GM23338 (cell line): Measurements from ENCODE around the gene RPL29. TPM values are rescaled to one million over a fixed set of nuclear protein-coding genes. Genes with fewer than 3 reads are reported as not detected.

Source experiments
- ATAC-seq: fragments of 200-7000 bp; cut with Tn5 transposase; 3 replicates; pipeline ENCODE4 v1.9.1; 2020
- DNase-seq: peaks from one replicate; pipeline ENCODE4 v3.0.0-alpha.2; 2015; ENCODE audit warnings: low spot score
- H2AFZ ChIP-seq: fragments of 200-600 bp; sonication (generic); 2 replicates; pipeline ENCODE4 v1.8.0; 2016; ENCODE audit warnings: antibody characterized with exemption, mild to moderate bottlenecking, moderate library complexity
- H3F3A ChIP-seq: fragments of 200-600 bp; sonication (generic); replicated peaks from 2 replicates; pipeline ENCODE4 v1.8.0; 2017; ENCODE audit warnings: antibody characterized with exemption, mixed run types, low read depth
- H3K27ac ChIP-seq: fragments of 200-600 bp; sonication (generic); 2 replicates; pipeline ENCODE4 v1.6.1; 2016; ENCODE audit warnings: low read depth
- H3K27me3 ChIP-seq: fragments of 200-600 bp; sonication (generic); 2 replicates; pipeline ENCODE4 v1.8.0; 2016; ENCODE audit warnings: mild to moderate bottlenecking, mixed run types, moderate library complexity; ENCODE audit not compliant: insufficient read depth
- H3K36me3 ChIP-seq: fragments of 200-600 bp; sonication (generic); 2 replicates; pipeline ENCODE4 v1.8.0; 2016; ENCODE audit warnings: mild to moderate bottlenecking; ENCODE audit not compliant: insufficient read depth
- H3K4me1 ChIP-seq: fragments of 200-600 bp; sonication (generic); 2 replicates; pipeline ENCODE4 v1.8.0; 2016; ENCODE audit warnings: mild to moderate bottlenecking, moderate library complexity; ENCODE audit not compliant: insufficient read depth
- H3K4me2 ChIP-seq: fragments of 200-600 bp; sonication (generic); 2 replicates; pipeline ENCODE4 v1.7.1; 2017; ENCODE audit warnings: mixed run types
- H3K4me3 ChIP-seq: fragments of 200-600 bp; sonication (generic); 2 replicates; pipeline ENCODE4 v1.6.1; 2016; ENCODE audit warnings: mixed run types
- H3K79me2 ChIP-seq: fragments of 200-600 bp; sonication (generic); replicated peaks from 2 replicates; pipeline ENCODE4 v1.8.0; 2017; ENCODE audit warnings: mild to moderate bottlenecking; ENCODE audit not compliant: insufficient read depth
- H3K9me2 ChIP-seq: fragments of 200-600 bp; sonication (generic); 2 replicates; pipeline ENCODE4 v1.8.0; 2017; ENCODE audit not compliant: insufficient read depth
- H4K20me1 ChIP-seq: fragments of 200-600 bp; sonication (generic); replicated peaks from 2 replicates; pipeline ENCODE4 v1.8.0; 2017; ENCODE audit warnings: mild to moderate bottlenecking; ENCODE audit not compliant: insufficient read depth
- H3K27ac Mint-ChIP-seq: 2 replicates; pipeline ENCODE4 v1.8.0; 2020; ENCODE audit warnings: inconsistent platforms, mild to moderate bottlenecking, moderate library complexity, mixed read lengths
- H3K27me3 Mint-ChIP-seq: 3 replicates; pipeline ENCODE4 v1.8.0; 2022; ENCODE audit warnings: low read depth, mild to moderate bottlenecking, moderate library complexity, mixed read lengths, inconsistent platforms; ENCODE audit not compliant: insufficient read depth, poor library complexity
- H3K36me3 Mint-ChIP-seq: 3 replicates; pipeline ENCODE4 v1.8.0; 2021; ENCODE audit warnings: low read depth, mild to moderate bottlenecking, inconsistent platforms, moderate library complexity, mixed read lengths
- H3K4me1 Mint-ChIP-seq: 3 replicates; pipeline ENCODE4 v1.8.0; 2020; ENCODE audit warnings: mild to moderate bottlenecking, inconsistent platforms, mixed read lengths
- H3K4me3 Mint-ChIP-seq: 3 replicates; pipeline ENCODE4 v1.8.0; 2021; ENCODE audit warnings: moderate library complexity, mild to moderate bottlenecking, inconsistent platforms, mixed read lengths
- H3K9me3 Mint-ChIP-seq: 3 replicates; pipeline ENCODE4 v1.8.0; 2020; ENCODE audit warnings: moderate library complexity, mild to moderate bottlenecking, inconsistent platforms, mixed read lengths
- CREB1 ChIP-seq: fragments of 250-450 bp; sonication (Bioruptor Pico); IDR thresholded peaks from 2 replicates; pipeline ENCODE4 v1.5.0; 2020; ENCODE audit warnings: low read depth, mild to moderate bottlenecking, moderate library complexity
- EZH2 ChIP-seq: fragments of 200-600 bp; sonication (generic); IDR thresholded peaks from one replicate; pipeline ENCODE4 v1.8.0; 2017; ENCODE audit warnings: antibody characterized with exemption, mild to moderate bottlenecking, low read depth; ENCODE audit not compliant: unreplicated experiment
- EZH2phosphoT487 ChIP-seq: fragments of 200-600 bp; sonication (generic); IDR thresholded peaks from one replicate; pipeline ENCODE4 v1.8.1; 2018; ENCODE audit warnings: antibody characterized with exemption; ENCODE audit not compliant: unreplicated experiment
- JUNB ChIP-seq: IDR thresholded peaks from one replicate; pipeline ENCODE4 v1.6.1; 2016; ENCODE audit warnings: antibody characterized with exemption; ENCODE audit not compliant: unreplicated experiment
- NANOG ChIP-seq: IDR thresholded peaks from 2 replicates; pipeline ENCODE4 v1.6.1; 2016; ENCODE audit warnings: antibody characterized with exemption, borderline replicate concordance
- POLR2AphosphoS5 ChIP-seq: IDR thresholded peaks from 2 replicates; pipeline ENCODE4 v1.6.1; 2016; ENCODE audit warnings: antibody characterized with exemption, low read depth
- REST ChIP-seq: IDR thresholded peaks from one replicate; pipeline ENCODE4 v1.6.1; 2018; ENCODE audit warnings: antibody characterized with exemption; ENCODE audit not compliant: unreplicated experiment
- ZNF114 ChIP-seq: fragments of 250-450 bp; sonication (Bioruptor Pico); IDR thresholded peaks from 2 replicates; pipeline ENCODE4 v1.5.0; 2020; ENCODE audit warnings: mild to moderate bottlenecking, moderate library complexity
- ZNF331 ChIP-seq: fragments of 250-450 bp; sonication (Bioruptor Pico); IDR thresholded peaks from 2 replicates; pipeline ENCODE4 v1.5.0; 2020; ENCODE audit warnings: low read depth, mild to moderate bottlenecking, moderate library complexity
- polyA plus RNA-seq: library from polyadenylated mRNA; unstranded; fragments of >200 nt; fragmentation: Nextera tagmentation; extraction: Ambion mirVana; gene quantifications from 2 replicates; pipeline ENCODE4 v1.2.1, GENCODE V29; 2016
- total RNA-seq: library from RNA; depleted of rRNA; stranded (reverse); fragments of >200 nt; shearing (Covaris generic); gene quantifications from 2 replicates; pipeline ENCODE4 v1.2.3, GENCODE V29; 2014
- TF ChIP-seq, protein P1 (sequence below), 2 experiments: fragments of 200-600 bp in 1 of 2; sonication (generic) in 1 of 2; conservative IDR thresholded peaks; 2 replicates each; pipeline versions ENCODE4 v1.5.1 to v1.6.1; 2016 to 2017; ENCODE audit warnings: antibody characterized with exemption in 2 of 2, low read depth in 2 of 2, mild to moderate bottlenecking in 2 of 2, moderate library complexity in 1 of 2
- TF ChIP-seq, protein P2 (sequence below): IDR thresholded peaks from 2 replicates; pipeline ENCODE4 v1.6.1; 2016; ENCODE audit warnings: antibody characterized with exemption

Gene RPL29
- total and polyA plus RNA-seq, 2 experiments from 2014 or later: 1,471 to 1,864 TPM

DNA sequence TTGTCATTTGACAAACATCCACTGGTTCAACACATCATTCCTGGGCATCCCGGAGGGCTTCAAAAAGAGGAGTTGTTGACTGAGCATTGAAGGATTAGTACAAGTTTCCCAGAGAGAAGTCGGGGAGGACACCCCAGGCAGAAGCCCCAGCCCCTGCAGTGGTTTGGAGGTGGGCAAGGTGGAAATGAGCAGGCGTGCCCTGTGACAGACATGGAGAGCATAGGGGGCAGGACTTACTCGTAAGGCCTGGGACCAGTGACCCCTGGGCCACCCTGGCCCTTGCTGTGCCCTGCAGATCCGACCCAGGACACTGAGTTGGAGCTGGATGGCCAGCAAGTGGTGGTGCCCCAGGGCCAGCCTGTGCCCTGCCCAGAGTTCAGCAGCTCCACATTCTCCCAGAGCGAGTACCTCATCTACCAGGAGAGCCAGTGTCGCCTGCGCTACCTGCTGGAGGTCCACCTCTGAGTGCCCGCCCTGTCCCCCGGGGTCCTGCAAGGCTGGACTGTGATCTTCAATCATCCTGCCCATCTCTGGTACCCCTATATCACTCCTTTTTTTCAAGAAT, 47.6 kb downstream of the RPL29 start (continued):
- TF ChIP-seq REST: no peak

GRCh38 chr3:51947215-51947900, 48.3 kb downstream of the RPL29 start:
- Histone ChIP-seq H3F3A (no peaks in the 10 kb centered on the region), H3K27me3 (peaks cover 14% of the 10 kb centered on the region; the same call in 1 of the 2 replicates), H3K4me3 (no peak overlapping the region), H4K20me1 (no peaks in the 10 kb centered on the region), H3K36me3 (no peaks in the 10 kb centered on the region), H3K4me2 (no peak overlapping the region), H3K4me1 (no peaks in the 10 kb centered on the region), H3K79me2 (no peaks in the 10 kb centered on the region), H3K9me2 (no peaks in the 10 kb centered on the region), H2AFZ (no peak overlapping the region), H3K27ac (no peak overlapping the region)
- DNase-seq: no peak
- no peaks in the 10 kb centered on the region for H3K9me3 Mint-ChIP-seq
- H3K36me3 Mint-ChIP-seq: 0 out of 3 replicates have a peak, but pooled peaks cover 2% of the 10 kb centered on the region
- H3K27me3 Mint-ChIP-seq: peaks cover 24% of the 10 kb centered on the region
- ATAC-seq: no peak
- H3K27ac Mint-ChIP-seq: no peak overlapping the region
- no peak overlapping the region; the same call in 2 of the 3 replicates for H3K4me3 Mint-ChIP-seq
- peaks cover 3% of the 10 kb centered on the region; the same call in 1 of the 3 replicates for H3K4me1 Mint-ChIP-seq
- TF ChIP-seq EZH2: no peak
- TF ChIP-seq POLR2AphosphoS5: no peak
- TF ChIP-seq JUNB: no peak
- TF ChIP-seq, protein P1, sequence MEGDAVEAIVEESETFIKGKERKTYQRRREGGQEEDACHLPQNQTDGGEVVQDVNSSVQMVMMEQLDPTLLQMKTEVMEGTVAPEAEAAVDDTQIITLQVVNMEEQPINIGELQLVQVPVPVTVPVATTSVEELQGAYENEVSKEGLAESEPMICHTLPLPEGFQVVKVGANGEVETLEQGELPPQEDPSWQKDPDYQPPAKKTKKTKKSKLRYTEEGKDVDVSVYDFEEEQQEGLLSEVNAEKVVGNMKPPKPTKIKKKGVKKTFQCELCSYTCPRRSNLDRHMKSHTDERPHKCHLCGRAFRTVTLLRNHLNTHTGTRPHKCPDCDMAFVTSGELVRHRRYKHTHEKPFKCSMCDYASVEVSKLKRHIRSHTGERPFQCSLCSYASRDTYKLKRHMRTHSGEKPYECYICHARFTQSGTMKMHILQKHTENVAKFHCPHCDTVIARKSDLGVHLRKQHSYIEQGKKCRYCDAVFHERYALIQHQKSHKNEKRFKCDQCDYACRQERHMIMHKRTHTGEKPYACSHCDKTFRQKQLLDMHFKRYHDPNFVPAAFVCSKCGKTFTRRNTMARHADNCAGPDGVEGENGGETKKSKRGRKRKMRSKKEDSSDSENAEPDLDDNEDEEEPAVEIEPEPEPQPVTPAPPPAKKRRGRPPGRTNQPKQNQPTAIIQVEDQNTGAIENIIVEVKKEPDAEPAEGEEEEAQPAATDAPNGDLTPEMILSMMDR (conservative IDR thresholded peaks at IDR 0.05; ENCODE audit: low read depth in 2 of 2): no peak
- TF ChIP-seq ZNF331: no peak
- TF ChIP-seq, protein P2, sequence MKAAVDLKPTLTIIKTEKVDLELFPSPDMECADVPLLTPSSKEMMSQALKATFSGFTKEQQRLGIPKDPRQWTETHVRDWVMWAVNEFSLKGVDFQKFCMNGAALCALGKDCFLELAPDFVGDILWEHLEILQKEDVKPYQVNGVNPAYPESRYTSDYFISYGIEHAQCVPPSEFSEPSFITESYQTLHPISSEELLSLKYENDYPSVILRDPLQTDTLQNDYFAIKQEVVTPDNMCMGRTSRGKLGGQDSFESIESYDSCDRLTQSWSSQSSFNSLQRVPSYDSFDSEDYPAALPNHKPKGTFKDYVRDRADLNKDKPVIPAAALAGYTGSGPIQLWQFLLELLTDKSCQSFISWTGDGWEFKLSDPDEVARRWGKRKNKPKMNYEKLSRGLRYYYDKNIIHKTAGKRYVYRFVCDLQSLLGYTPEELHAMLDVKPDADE: no peak
- no peak for TF ChIP-seq CREB1 (CRISPR knock-in tag)
- TF ChIP-seq ZNF114 (CRISPR knock-in tag): no peak
- TF ChIP-seq EZH2phosphoT487: no peak
- TF ChIP-seq NANOG: no peak
